H1 (cell line): ENCODE measurements around the gene CADPS. TPM values are rescaled to one million over a fixed set of nuclear protein-coding genes. Genes with fewer than 3 reads are reported as not detected.

ENCODE experiments used
- CHD7 ChIP-seq: fragments of 300-600 bp; sonication (generic); IDR thresholded peaks from 2 replicates; pipeline ENCODE4 v1.7.1; 2012; ENCODE audit warnings: low read length, moderate library complexity, mild to moderate bottlenecking, inconsistent platforms; ENCODE audit not compliant: insufficient replicate concordance
- polyA plus RNA-seq, 7 experiments: library from polyadenylated mRNA; depleted of rRNA in 3 of 7; stranded (reverse) in 5 of 7; unstranded in 2 of 7; fragments of >200 nt in 5 of 7; fragments of 200-250 nt in 2 of 7; gene quantifications; 1 replicate in 5 of 7; 2 replicates in 1 of 7; 4 replicates in 1 of 7; pipeline versions ENCODE4 v1.2.1 to v1.2.3, GENCODE V29; 2011 to 2013; ENCODE audit warnings: missing spikeins in 2 of 7, mixed read lengths in 2 of 7
- total RNA-seq: library from RNA; stranded (reverse); fragmentation: NEBNext Ultra II Directional; extraction: Animal tissue kit (Norgen Biotek cat#: 25700); gene quantifications from 2 replicates; pipeline ENCODE4 v1.2.1, GENCODE V29; 2021

Gene CADPS
- total and polyA plus RNA-seq, 2 of the 8 experiments (the other 6 are each of a cell fraction or from before 2014, with no cell fraction given) = 7.1 to 10.2 TPM

DNA sequence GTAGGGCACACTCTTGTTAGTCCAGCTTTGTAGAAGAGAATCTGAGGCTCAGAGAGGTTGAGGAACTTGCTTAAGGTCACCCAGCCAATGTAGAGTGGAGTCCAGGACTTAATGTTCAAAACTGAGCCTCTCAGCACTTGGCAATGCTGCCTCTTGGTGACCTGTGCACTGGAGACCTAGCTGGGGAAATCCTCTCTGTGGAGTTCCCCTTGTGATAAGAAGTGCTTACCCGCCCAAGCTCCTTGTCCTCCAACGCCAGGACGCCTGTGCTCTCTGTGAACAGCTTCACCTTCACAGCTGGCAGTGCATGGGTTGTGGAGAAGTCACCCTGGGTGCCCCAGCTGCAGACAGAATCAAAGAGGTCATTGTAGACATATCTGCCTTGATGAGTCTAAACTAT is 282.8 kb downstream of the CADPS start (continued):
- TF ChIP-seq CHD7 = no peak
